SU-DHL-6 (cell line): ENCODE measurements around the gene FOXC2.

Experiments used
- H2AFZ ChIP-seq: fragments of 200-600 bp; sonication (generic); 2 replicates; pipeline ENCODE4 v1.6.1; 2014; ENCODE audit warnings: low read depth, mild to moderate bottlenecking, moderate library complexity, mixed read lengths, antibody characterized with exemption, low read length; ENCODE audit not compliant: severe bottlenecking
- H3F3A ChIP-seq: fragments of 200-600 bp; shearing (Covaris generic); 2 replicates; pipeline ENCODE4 v1.6.0; 2016; ENCODE audit warnings: antibody characterized with exemption, mild to moderate bottlenecking; ENCODE audit not compliant: insufficient read depth
- H3K27ac ChIP-seq: fragments of 200-600 bp; sonication (generic); 2 replicates; pipeline ENCODE4 v1.5.1; 2016; ENCODE audit warnings: low read depth, mild to moderate bottlenecking, low read length, moderate library complexity, mixed read lengths
- H3K27me3 ChIP-seq: fragments of 200-600 bp; sonication (generic), shearing (Covaris generic); 2 replicates; pipeline ENCODE4 v1.6.0; 2014; ENCODE audit warnings: mild to moderate bottlenecking, low read length
- H3K36me3 ChIP-seq: fragments of 200-600 bp; sonication (generic); 2 replicates; pipeline ENCODE4 v1.6.1; 2014; ENCODE audit warnings: mild to moderate bottlenecking, low read length, mixed read lengths
- H3K4me2 ChIP-seq: fragments of 300-600, 200-600 bp; shearing (Covaris generic), sonication (generic); 2 replicates; pipeline ENCODE4 v1.6.0; 2014; ENCODE audit warnings: low read length, low read depth, mild to moderate bottlenecking; ENCODE audit not compliant: poor library complexity, severe bottlenecking
- H3K4me3 ChIP-seq: fragments of 200-600 bp; sonication (generic); 2 replicates; pipeline ENCODE4 v1.5.1; 2014; ENCODE audit warnings: antibody characterized with exemption, low read length, mild to moderate bottlenecking, mixed read lengths; ENCODE audit not compliant: insufficient read depth, poor library complexity, severe bottlenecking
- H3K79me2 ChIP-seq: fragments of 200-600 bp; sonication (generic); 2 replicates; pipeline ENCODE4 v1.6.1; 2014; ENCODE audit warnings: mild to moderate bottlenecking, low read length, moderate library complexity; ENCODE audit not compliant: insufficient read depth
- H3K9ac ChIP-seq: fragments of 200-600 bp; sonication (generic); 2 replicates; pipeline ENCODE4 v1.7.0; 2014; ENCODE audit warnings: mild to moderate bottlenecking, low read length
- H3K9me2 ChIP-seq: fragments of 200-600 bp; sonication (generic); replicated peaks from 2 replicates; pipeline ENCODE4 v1.6.1; 2014; ENCODE audit warnings: low read length; ENCODE audit not compliant: insufficient read depth
- H3K9me3 ChIP-seq: fragments of 200-600 bp; sonication (generic); 2 replicates; pipeline ENCODE4 v1.6.1; 2014; ENCODE audit warnings: low read length, mixed read lengths; ENCODE audit not compliant: insufficient read depth
- H4K20me1 ChIP-seq: fragments of 200-600 bp; sonication (generic); 2 replicates; pipeline ENCODE4 v1.6.1; 2014; ENCODE audit warnings: low read depth, mild to moderate bottlenecking, antibody characterized with exemption, low read length, moderate library complexity, mixed read lengths
- CTCF ChIP-seq: fragments of 200-600 bp; sonication (generic); IDR thresholded peaks from one replicate; pipeline ENCODE4 v1.5.1; 2017; ENCODE audit warnings: antibody characterized with exemption, mild to moderate bottlenecking, low read length, moderate library complexity; ENCODE audit not compliant: insufficient read depth, poor library complexity, severe bottlenecking
- EZH2phosphoT487 ChIP-seq: fragments of 200-600 bp; sonication (generic), shearing (Covaris generic); conservative IDR thresholded peaks from 2 replicates; pipeline ENCODE4 v1.6.1; 2018; ENCODE audit warnings: mild to moderate bottlenecking, antibody characterized with exemption, low read length, moderate library complexity, mixed read lengths

Gene FOXC2

GRCh38 chr16:86542756-86543750 lies 23.6 kb upstream of the FOXC2 start:
- no peaks in the 10 kb centered on the region for H3F3A ChIP-seq
- no peak for TF ChIP-seq EZH2phosphoT487
- no peak for TF ChIP-seq CTCF
- H3K79me2 ChIP-seq = no peaks in the 10 kb centered on the region
- no peak overlapping the region for H3K27ac ChIP-seq
- no peak overlapping the region for H3K4me2 ChIP-seq
- no peaks in the 10 kb centered on the region for H3K36me3 ChIP-seq
- H3K9me3 ChIP-seq = no peaks in the 10 kb centered on the region
- no peaks in the 10 kb centered on the region for H3K27me3 ChIP-seq
- H3K4me3 ChIP-seq = no peak overlapping the region
- H3K9me2 ChIP-seq = no peaks in the 10 kb centered on the region
- H2AFZ ChIP-seq = no peak overlapping the region
- H3K9ac ChIP-seq = no peak overlapping the region
- H4K20me1 ChIP-seq = no peaks in the 10 kb centered on the region

GRCh38 chr16:86545481-86545880 lies 21.1 kb upstream of the FOXC2 start:
- no peaks in the 10 kb centered on the region for H3K36me3 ChIP-seq
- no peaks in the 10 kb centered on the region for H4K20me1 ChIP-seq
- H2AFZ ChIP-seq = no peak overlapping the region
- H3F3A ChIP-seq = no peaks in the 10 kb centered on the region
- H3K9ac ChIP-seq = no peak overlapping the region
- H3K79me2 ChIP-seq = no peaks in the 10 kb centered on the region
- H3K27me3 ChIP-seq = no peaks in the 10 kb centered on the region
- no peak overlapping the region for H3K4me2 ChIP-seq
- no peaks in the 10 kb centered on the region for H3K9me3 ChIP-seq
- no peak overlapping the region for H3K4me3 ChIP-seq
- H3K9me2 ChIP-seq = no peaks in the 10 kb centered on the region
- no peak overlapping the region for H3K27ac ChIP-seq
- TF ChIP-seq EZH2phosphoT487 = no peak
- no peak for TF ChIP-seq CTCF

GRCh38 chr16:86545954-86546637 lies 20.5 kb upstream of the FOXC2 start:
- no peaks in the 10 kb centered on the region for H3K9me3 ChIP-seq
- no peak overlapping the region for H3K27ac ChIP-seq
- H3K27me3 ChIP-seq = no peaks in the 10 kb centered on the region
- H3K9ac ChIP-seq = no peak overlapping the region
- H3K4me2 ChIP-seq = no peak overlapping the region
- no peaks in the 10 kb centered on the region for H3K79me2 ChIP-seq
- no peaks in the 10 kb centered on the region for H3K36me3 ChIP-seq
- H3K4me3 ChIP-seq = no peak overlapping the region
- H3F3A ChIP-seq = no peaks in the 10 kb centered on the region
- no peak overlapping the region for H2AFZ ChIP-seq
- no peaks in the 10 kb centered on the region for H3K9me2 ChIP-seq
- TF ChIP-seq EZH2phosphoT487 (no peak), CTCF (no peak)
- H4K20me1 ChIP-seq = no peaks in the 10 kb centered on the region
